ENCODE results near the gene DUOX1. TPM values are rescaled to one million over a fixed set of nuclear protein-coding genes. Genes with fewer than 3 reads are reported as not detected.

Gene DUOX1
- total RNA-seq, 1 experiment from 2014 or later, result not detected

DNA sequence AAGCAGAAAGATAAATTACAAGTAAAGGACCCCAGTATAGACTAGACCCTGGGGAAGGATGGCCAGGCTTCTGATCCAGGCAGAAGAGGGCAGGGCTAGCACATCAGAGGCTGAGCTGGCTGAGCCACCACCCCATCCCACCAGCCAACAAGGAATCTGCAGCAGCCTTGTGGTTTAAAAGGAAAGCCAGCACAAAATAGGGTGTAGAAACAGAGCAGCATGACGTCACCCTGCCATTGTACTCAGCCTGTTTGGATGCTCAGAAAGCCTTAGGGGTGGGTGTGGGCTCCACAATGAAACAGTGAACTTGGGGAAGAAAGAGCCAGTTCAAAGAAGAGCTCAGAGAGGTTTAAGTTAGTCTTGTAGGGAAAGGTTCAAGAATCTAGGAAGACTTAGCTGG lies 28.2 kb downstream of the DUOX1 start:
- intact Hi-C loops (cut with micrococcal nuclease; ENCODE audit: unreplicated experiment), result no loop called here
- POLR2A ChIA-PET (ENCODE audit: unreplicated experiment), result no interaction called here
- no peak overlapping the region for H3K4me3 ChIP-seq
- H3K79me2 ChIP-seq (ENCODE audit: low read depth), result no peaks in the 10 kb centered on the region
- no peak for TF ChIP-seq CTCF (conservative IDR thresholded peaks at IDR 0.05)
- TF ChIP-seq EZH2 (IDR thresholded peaks at IDR 0.05; ENCODE audit: low read depth), result no peak
- peaks cover 15% of the 10 kb centered on the region for H3K4me1 ChIP-seq (replicated peaks; ENCODE audit: insufficient read depth)
- H3K36me3 ChIP-seq (ENCODE audit: low read depth), result no peaks in the 10 kb centered on the region
- H3K4me2 ChIP-seq, result no peak overlapping the region
- H3K9me2 ChIP-seq (ENCODE audit: insufficient read depth), result no peaks in the 10 kb centered on the region
- no TSS peak for BruUV-seq (replicated peaks)
- H3F3A ChIP-seq (ENCODE audit: insufficient read depth, low read depth), result no peaks in the 10 kb centered on the region; the same call in 1 of the 2 replicates
- no peaks in the 10 kb centered on the region for H4K20me1 ChIP-seq (ENCODE audit: insufficient read depth)
- no peak overlapping the region for H2AFZ ChIP-seq
- DNase-seq, result peak in 1 of 2 experiments; percentile 67
- no peak overlapping the region for H3K27ac ChIP-seq
- no peaks in the 10 kb centered on the region for H3K27me3 ChIP-seq (ENCODE audit: insufficient read depth, low read depth)
- CTCF ChIA-PET, result interaction anchor here (1.9 kb wide), 1 partner anchor 31 kb away, joined by 6 read pairs; no protein-coding TSS in a partner anchor
- H3K9me3 ChIP-seq (ENCODE audit: insufficient read depth, low read depth), result no peaks in the 10 kb centered on the region

- Histone ChIP-seq H3K27me3 (ENCODE audit: insufficient read depth, low read depth) (no peaks in the 10 kb centered on the region), H3K4me1 (replicated peaks; ENCODE audit: insufficient read depth) (peaks cover 18% of the 10 kb centered on the region), H4K20me1 (ENCODE audit: insufficient read depth) (no peaks in the 10 kb centered on the region), H3K9me3 (ENCODE audit: insufficient read depth, low read depth) (no peaks in the 10 kb centered on the region), H3K27ac (no peak overlapping the region), H3K36me3 (ENCODE audit: low read depth) (no peaks in the 10 kb centered on the region), H3K4me3 (no peak overlapping the region), H3K9me2 (ENCODE audit: insufficient read depth) (no peaks in the 10 kb centered on the region), H2AFZ (no peak overlapping the region), H3K4me2 (no peak overlapping the region), H3F3A (ENCODE audit: insufficient read depth, low read depth) (no peaks in the 10 kb centered on the region; the same call in 1 of the 2 replicates), H3K79me2 (ENCODE audit: low read depth) (no peaks in the 10 kb centered on the region)
- TF ChIP-seq EZH2 (IDR thresholded peaks at IDR 0.05; ENCODE audit: low read depth), result no peak
- ChIA-PET CTCF (no interaction called here), POLR2A (ENCODE audit: unreplicated experiment) (no interaction called here)
- no peak for DNase-seq
- intact Hi-C loops (cut with micrococcal nuclease; ENCODE audit: unreplicated experiment), result loop anchor here (1.0 to 2.0 kb wide), 2 partner anchors 241 to 453 kb away; a partner anchor contains a TSS
- no TSS peak for BruUV-seq (replicated peaks)
These were observed 31.9 kb downstream of the DUOX1 start for GRCh38 chr15:45161666-45162065.

DNA sequence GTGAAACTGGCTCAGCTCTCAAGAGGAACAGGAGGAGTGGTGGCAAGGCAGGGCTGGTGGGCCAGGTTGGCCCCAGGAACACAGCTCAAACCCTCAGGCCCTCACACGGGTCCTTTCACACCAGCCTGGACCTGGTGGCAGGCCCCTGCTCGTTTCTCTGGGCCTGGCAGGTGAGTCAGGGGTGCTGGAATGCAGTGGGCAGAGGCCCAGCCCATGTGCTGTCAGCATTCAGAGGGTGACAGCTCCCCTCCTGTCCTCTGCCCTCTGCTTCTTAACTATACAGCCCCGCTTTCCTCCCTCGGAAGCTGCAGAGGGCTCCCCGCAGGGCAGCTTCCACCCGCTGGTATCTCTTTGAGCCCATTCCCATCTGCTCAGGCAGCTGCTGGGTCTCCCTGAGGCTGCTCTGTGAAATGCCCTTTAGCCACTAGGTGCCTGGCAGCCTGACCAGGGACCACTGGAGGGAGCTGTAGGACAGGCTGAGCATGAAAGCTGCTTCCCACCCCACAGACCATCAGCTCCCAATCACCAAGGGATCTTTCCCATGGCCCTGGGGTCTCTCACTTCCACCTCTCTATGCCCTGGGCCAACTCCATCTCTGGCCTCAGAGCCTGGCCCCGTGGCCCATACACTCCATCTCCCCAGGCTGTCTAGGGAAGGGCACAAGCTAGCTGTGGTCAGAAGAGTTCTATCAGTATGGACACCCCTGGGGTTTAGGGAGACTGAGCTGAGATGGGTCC lies 33.1 kb downstream of the DUOX1 start:
- Histone ChIP-seq H3K9me2 (ENCODE audit: insufficient read depth) (no peaks in the 10 kb centered on the region), H3K36me3 (ENCODE audit: low read depth) (no peaks in the 10 kb centered on the region), H3K4me3 (no peak overlapping the region), H3K27me3 (ENCODE audit: insufficient read depth, low read depth) (no peaks in the 10 kb centered on the region), H3K79me2 (ENCODE audit: low read depth) (no peaks in the 10 kb centered on the region), H2AFZ (no peak overlapping the region), H3K27ac (no peak overlapping the region), H3K9me3 (ENCODE audit: insufficient read depth, low read depth) (no peaks in the 10 kb centered on the region), H4K20me1 (ENCODE audit: insufficient read depth) (no peaks in the 10 kb centered on the region), H3K4me1 (replicated peaks; ENCODE audit: insufficient read depth) (peaks cover 15% of the 10 kb centered on the region), H3K4me2 (peak overlapping the region; percentile 58), H3F3A (ENCODE audit: insufficient read depth, low read depth) (no peaks in the 10 kb centered on the region; the same call in 1 of the 2 replicates)
- no TSS peak for BruUV-seq (replicated peaks)
- ChIA-PET POLR2A (ENCODE audit: unreplicated experiment) (interaction anchor here (0.6 to 1.1 kb wide), 8 partner anchors 12 to 468 kb away, joined by 3 to 6 read pairs (median 4); a partner anchor contains a TSS), CTCF (interaction anchor here (0.5 to 1.8 kb wide), 18 partner anchors 10 to 543 kb away, joined by 3 to 17 read pairs (median 5); partner anchors contain the start of genes DUOX1 and DUOXA1)
- intact Hi-C loops (cut with micrococcal nuclease; ENCODE audit: unreplicated experiment), result loop anchor here (1.0 to 2.0 kb wide), 8 partner anchors 35 to 452 kb away; a partner anchor contains a TSS
- TF ChIP-seq EZH2 (IDR thresholded peaks at IDR 0.05; ENCODE audit: low read depth) (no peak), CTCF (conservative IDR thresholded peaks at IDR 0.05) (peak; percentile 89)
- peak; percentile 54 to 84 for DNase-seq

Data from PC-9 (cell line).